GM21381 (cell line): Measurements from ENCODE around the gene CRNKL1.

Experiments used
- ATAC-seq: cut with Tn5 transposase; IDR thresholded peaks from one replicate; pipeline ENCODE4 v1.9.1; 2021; ENCODE audit warnings: mild to moderate bottlenecking, moderate library complexity; ENCODE audit not compliant: unreplicated experiment

CRNKL1 gene

DNA sequence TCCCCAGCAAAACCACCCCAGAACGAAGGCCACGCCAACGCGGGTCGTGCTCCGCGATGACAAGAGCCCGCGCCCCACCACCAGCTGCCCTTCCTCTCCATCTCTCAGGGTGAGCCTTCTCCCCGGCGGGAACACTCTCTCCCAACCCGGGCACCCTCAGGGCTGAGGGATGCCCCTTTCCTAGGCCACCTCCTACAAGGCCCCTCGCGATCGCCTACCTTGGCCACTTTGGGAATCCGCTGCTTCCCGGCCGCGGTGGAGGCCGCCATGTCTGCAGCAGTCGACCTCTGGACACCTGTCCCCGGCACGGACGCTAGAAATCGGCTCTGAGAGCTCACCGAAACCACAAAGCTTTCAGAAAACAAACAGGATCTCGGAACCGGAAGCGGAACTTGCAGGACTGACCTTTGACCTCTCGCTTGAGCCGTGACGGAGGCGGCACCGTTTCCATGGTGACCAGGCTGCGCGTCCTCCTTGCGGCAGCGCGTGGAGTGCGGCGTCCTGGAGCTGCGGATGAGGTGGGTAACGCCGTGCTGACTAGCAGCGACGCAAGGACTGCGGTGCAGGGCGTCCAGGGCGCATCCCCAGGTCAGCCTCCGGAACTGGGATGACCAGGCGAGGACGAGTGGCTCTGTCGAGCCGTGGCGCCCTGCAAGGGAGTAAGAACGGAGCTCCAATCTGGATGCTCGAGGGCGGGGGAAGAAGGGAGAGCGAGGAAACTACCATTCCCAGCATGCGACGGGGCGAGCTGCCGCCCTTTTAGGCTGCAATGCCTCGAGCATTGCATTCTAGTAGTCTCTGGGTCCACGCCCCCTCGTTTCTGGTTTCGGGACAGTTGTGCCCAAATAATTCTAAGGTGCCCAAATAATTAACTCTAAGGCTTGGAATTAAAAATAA, at the start of gene CRNKL1, which contains the start of gene CFAP61:
Gene CRNKL1, minus strand, starts transcription at position 393 of the 897 bp plus-strand sequence. Its CDS starts 124 bp downstream, at position 269.
Gene CFAP61, plus strand, starts transcription at position 459 of the 897 bp plus-strand sequence. CDS start 4,122 bp downstream, outside the sequence.
- peak; percentile 90 for ATAC-seq

DNA sequence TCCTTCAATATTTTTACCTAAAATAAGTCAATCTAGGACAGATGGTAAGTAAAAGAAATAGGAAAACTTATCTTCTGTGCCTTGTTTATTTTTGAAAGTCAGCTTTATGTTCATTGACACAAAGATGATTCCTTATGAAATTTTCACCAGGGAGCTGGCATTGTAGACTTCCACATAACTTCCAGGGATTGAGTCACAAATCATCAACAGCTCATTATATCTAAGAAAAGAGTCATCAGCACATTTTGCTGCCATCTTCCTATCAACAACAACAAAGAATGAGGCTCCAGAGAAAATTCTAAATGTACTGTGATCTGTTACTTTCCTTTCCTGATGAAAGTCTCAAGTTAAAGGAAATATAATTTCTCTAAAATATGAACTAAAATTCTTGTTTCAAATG, 48.6 kb upstream of the CRNKL1 start:
- no peak for ATAC-seq

- ATAC-seq, result no peak
Observed at GRCh38 chr20:20096421-20096820, 44.2 kb upstream of the CRNKL1 start.

DNA sequence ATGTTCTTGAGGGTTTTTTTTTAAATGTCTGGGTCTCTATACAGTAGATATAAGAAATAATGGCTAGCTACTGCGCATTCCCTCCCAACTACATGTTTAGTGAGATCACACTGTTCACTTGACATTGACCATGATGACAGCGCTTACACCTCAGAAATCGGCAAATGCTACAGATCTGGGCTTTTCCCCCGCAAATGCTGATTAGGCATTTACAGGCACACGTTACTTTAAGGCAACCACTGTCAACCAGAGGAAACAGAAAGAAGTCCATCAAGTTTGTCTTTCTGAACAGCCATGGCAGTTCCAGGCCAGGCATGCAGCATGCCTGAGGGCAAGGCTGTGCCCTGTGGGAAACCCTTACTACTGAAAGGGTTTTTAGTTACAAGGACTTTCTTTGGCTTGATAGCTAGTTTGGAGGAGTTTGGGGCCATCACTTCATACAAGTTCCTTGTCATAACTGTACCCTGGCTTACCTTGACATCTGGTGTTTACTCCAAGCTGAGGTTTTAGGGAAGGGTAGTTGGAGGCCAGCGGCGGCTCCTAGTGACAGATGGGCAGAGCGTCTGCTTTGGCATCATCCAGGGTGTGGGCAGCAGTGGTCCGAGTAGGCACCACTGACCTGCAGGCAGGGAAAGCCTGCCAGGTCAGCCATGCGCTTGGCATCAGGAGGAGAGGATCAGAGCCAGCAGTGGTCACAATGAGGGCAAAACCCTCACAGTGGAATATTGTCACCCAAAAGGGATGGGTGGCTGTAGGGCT, 43.0 kb upstream of the CRNKL1 start:
- no peak for ATAC-seq

DNA sequence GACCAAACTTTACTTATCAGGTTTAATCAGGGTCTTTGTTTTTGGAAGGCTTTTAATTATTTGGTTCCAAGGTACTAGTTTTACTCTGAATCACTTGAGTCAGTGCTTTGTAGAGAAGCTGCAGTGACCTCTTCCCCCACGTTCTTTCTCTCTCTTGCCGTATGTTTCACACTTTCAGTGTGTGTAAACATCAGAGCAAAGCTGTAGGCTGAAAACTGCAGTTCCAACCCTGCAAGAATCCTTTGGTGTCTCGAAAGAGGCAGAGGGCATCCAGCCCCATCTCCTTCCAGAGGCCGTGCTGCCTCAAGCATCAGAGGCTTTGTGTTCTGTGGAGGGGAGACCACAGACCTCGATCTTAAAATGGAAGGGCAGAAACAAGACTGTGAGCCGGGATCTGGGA, 42.1 kb upstream of the CRNKL1 start:
- no peak for ATAC-seq

GRCh38 chr20:20092827-20093226, 40.6 kb upstream of the CRNKL1 start:
- no peak for ATAC-seq

GRCh38 chr20:20089939-20090338, 37.7 kb upstream of the CRNKL1 start:
- ATAC-seq, result no peak

GRCh38 chr20:20089018-20089417, 36.8 kb upstream of the CRNKL1 start:
- no peak for ATAC-seq

GRCh38 chr20:20085812-20086211, 33.5 kb upstream of the CRNKL1 start:
- no peak for ATAC-seq

DNA sequence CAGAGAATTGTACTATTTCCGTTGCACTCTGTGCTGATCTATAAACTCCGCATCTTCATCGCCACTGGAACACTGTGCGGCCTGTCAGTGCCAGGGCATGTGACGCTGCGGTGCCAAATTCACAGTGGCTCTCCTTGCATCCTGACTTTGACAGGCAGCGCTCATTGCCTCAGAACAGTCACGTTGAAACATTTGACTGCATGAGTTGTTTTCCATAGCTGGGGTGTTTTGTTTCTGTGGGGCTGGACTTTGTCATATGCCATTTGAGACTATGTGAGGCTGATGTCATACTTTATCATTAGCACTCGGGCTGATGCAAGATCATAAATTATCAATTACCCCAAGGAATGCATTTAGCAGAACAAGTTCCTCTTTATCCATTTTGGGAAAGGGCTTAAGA, 32.8 kb upstream of the CRNKL1 start:
- ATAC-seq, result no peak

- no peak for ATAC-seq
Observed at GRCh38 chr20:20084296-20084752, 32.1 kb upstream of the CRNKL1 start.

DNA sequence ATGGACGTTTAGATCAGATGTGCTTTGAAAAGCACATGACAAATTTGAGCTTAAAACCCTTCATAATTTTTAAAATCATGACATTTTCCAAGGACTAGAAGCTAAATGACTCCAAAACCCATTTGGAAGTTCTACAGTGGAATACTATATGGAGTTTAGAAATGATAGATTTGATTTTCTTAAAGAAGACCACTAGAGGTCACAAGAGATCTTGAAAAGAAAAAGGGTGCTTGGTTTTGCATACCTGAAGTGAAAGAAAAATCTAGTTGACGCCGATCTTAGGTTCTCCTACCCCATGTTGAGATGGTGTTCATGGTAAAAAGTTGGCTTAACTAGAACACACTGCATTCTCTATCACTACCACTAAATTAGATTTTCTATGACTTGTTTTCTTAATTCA, 31.5 kb upstream of the CRNKL1 start:
- ATAC-seq, result no peak

- no peak for ATAC-seq
Observed at GRCh38 chr20:20079102-20079784, 27.0 kb upstream of the CRNKL1 start.

GRCh38 chr20:20078041-20078440, 25.8 kb upstream of the CRNKL1 start:
- no peak for ATAC-seq

DNA sequence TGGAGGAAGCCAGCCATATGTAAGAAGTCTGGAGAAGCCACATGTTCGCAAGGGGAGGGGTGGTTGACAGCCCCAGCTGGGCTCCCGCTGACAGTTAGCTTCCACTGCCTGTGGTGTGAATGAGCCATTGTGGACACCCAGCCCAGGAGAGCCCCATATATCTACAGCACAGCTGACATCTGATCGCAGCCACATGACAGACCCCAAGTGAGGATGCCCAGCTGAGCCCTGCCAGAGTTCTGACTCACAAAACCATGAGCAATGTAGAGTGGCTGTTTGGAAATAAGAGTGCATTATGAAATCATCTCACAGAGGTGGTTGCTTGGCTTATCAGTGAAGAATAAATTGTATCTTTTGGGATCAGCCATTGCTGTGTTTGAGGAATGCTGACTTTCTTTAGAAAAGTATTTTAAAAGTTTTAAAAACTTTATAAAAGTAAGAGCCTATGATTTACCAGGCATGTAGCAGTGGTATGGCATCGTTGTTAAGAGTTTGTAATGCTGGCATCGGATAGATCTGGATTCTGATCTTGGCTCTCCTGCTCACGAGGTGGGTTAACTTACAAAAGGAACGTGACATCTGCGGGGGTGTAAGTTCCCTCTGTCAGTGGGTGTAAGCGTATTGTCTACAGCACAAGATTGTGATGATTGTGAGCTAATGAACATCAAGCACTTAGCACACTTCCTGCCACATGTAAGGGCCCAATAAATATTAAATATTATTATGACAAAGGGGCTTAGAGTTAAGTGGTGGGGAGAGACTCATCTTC, 24.2 kb upstream of the CRNKL1 start:
- ATAC-seq, result no peak

GRCh38 chr20:20075032-20075431, 22.8 kb upstream of the CRNKL1 start:
- no peak for ATAC-seq

GRCh38 chr20:20073801-20074371, 21.6 kb upstream of the CRNKL1 start:
- no peak for ATAC-seq

GRCh38 chr20:20070871-20071726, 18.8 kb upstream of the CRNKL1 start:
- ATAC-seq, result no peak

GRCh38 chr20:20065361-20065760, 13.1 kb upstream of the CRNKL1 start:
- ATAC-seq, result no peak
